ENCODE data around the gene DAB1.

Gene DAB1

GRCh38 chr1:57208741-57209302 lies 215.0 kb downstream of the DAB1 start:
- no peak for DNase-seq

GRCh38 chr1:57206038-57206437 lies 217.8 kb downstream of the DAB1 start:
- DNase-seq: no peak

- no peak for DNase-seq
Measured at GRCh38 chr1:57204942-57205787, 218.7 kb downstream of the DAB1 start.

GRCh38 chr1:57204091-57204490 lies 219.8 kb downstream of the DAB1 start:
- DNase-seq: no peak

- no peak for DNase-seq
Measured at GRCh38 chr1:57202241-57202640, 221.6 kb downstream of the DAB1 start.

GRCh38 chr1:57198912-57199311 lies 224.9 kb downstream of the DAB1 start:
- DNase-seq: no peak

GRCh38 chr1:57195436-57195941 lies 228.4 kb downstream of the DAB1 start:
- DNase-seq: no peak

GRCh38 chr1:57192222-57192621 lies 231.6 kb downstream of the DAB1 start:
- no peak for DNase-seq

GRCh38 chr1:57190898-57191297 lies 233.0 kb downstream of the DAB1 start:
- DNase-seq: no peak

GRCh38 chr1:57188168-57188567 lies 235.7 kb downstream of the DAB1 start:
- DNase-seq: no peak

- DNase-seq: no peak
Measured at GRCh38 chr1:57186455-57186854, 237.4 kb downstream of the DAB1 start.

- no peak for DNase-seq
Measured at GRCh38 chr1:57179001-57179400, 244.9 kb downstream of the DAB1 start.

GRCh38 chr1:57175506-57175905 lies 248.4 kb downstream of the DAB1 start:
- DNase-seq: no peak

GRCh38 chr1:57172040-57172439 lies 251.8 kb downstream of the DAB1 start:
- no peak for DNase-seq

GRCh38 chr1:57167997-57168396 lies 255.9 kb downstream of the DAB1 start:
- DNase-seq: no peak

GRCh38 chr1:57165546-57165945 lies 258.3 kb downstream of the DAB1 start:
- no peak for DNase-seq

- no peak for DNase-seq
Measured at GRCh38 chr1:57164584-57164983, 259.3 kb downstream of the DAB1 start.

GRCh38 chr1:57163789-57164188 lies 260.1 kb downstream of the DAB1 start:
- DNase-seq: no peak

GRCh38 chr1:57163325-57163724 lies 260.5 kb downstream of the DAB1 start:
- DNase-seq: no peak

GRCh38 chr1:57162607-57163261 lies 261.1 kb downstream of the DAB1 start:
- no peak for DNase-seq

- no peak for DNase-seq
Measured at GRCh38 chr1:57160594-57160993, 263.3 kb downstream of the DAB1 start.

GRCh38 chr1:57158604-57158998 lies 265.3 kb downstream of the DAB1 start:
- DNase-seq: no peak

GRCh38 chr1:57157818-57158603 lies 265.8 kb downstream of the DAB1 start:
- DNase-seq: no peak
